ENCODE measurements around the gene POSTN.

- TF ChIP-seq BACH2 (CRISPR knock-in tag; IDR thresholded peaks at IDR 0.05; ENCODE audit: borderline replicate concordance) (no peak), ZFP3 (CRISPR knock-in tag; IDR thresholded peaks at IDR 0.05) (no peak), OSR1 (CRISPR knock-in tag; IDR thresholded peaks at IDR 0.05) (no peak), PATZ1 (CRISPR knock-in tag; IDR thresholded peaks at IDR 0.05; ENCODE audit: borderline replicate concordance) (no peak), CREB5 (CRISPR knock-in tag; IDR thresholded peaks at IDR 0.05; ENCODE audit: low read depth) (no peak), ZC3H10 (CRISPR knock-in tag; IDR thresholded peaks at IDR 0.05) (no peak), ESRRG (CRISPR knock-in tag; IDR thresholded peaks at IDR 0.05) (no peak), GLIS3 (CRISPR knock-in tag; IDR thresholded peaks at IDR 0.05) (no peak), RARB (CRISPR knock-in tag; IDR thresholded peaks at IDR 0.05) (no peak), ZNF70 (CRISPR knock-in tag; IDR thresholded peaks at IDR 0.05) (no peak), ARNTL (CRISPR knock-in tag; IDR thresholded peaks at IDR 0.05; ENCODE audit: borderline replicate concordance, low read depth) (no peak), PPARA (CRISPR knock-in tag; IDR thresholded peaks at IDR 0.05; ENCODE audit: borderline replicate concordance) (no peak)
- TF ChIP-seq, protein P1, sequence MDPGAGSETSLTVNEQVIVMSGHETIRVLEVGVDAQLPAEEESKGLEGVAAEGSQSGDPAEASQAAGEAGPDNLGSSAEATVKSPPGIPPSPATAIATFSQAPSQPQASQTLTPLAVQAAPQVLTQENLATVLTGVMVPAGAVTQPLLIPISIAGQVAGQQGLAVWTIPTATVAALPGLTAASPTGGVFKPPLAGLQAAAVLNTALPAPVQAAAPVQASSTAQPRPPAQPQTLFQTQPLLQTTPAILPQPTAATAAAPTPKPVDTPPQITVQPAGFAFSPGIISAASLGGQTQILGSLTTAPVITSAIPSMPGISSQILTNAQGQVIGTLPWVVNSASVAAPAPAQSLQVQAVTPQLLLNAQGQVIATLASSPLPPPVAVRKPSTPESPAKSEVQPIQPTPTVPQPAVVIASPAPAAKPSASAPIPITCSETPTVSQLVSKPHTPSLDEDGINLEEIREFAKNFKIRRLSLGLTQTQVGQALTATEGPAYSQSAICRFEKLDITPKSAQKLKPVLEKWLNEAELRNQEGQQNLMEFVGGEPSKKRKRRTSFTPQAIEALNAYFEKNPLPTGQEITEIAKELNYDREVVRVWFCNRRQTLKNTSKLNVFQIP (CRISPR knock-in tag; IDR thresholded peaks at IDR 0.05; ENCODE audit: borderline replicate concordance, low read depth) = no peak
These were observed 22.0 kb downstream of the POSTN start for GRCh38 chr13:37576601-37577000.
